Ascending aorta (tissue), 2 donors: ENCODE results near the gene AGAP3. TPM values are rescaled to one million over a fixed set of nuclear protein-coding genes. Genes with fewer than 3 reads are reported as not detected.

Experiments used
- DNase-seq, 2 donors: peaks; one replicate each; pipeline ENCODE4 v3.0.0-alpha.2; 2019; ENCODE audit warnings: low spot score in 2 of 2
- H3K27ac ChIP-seq, 2 donors: fragments of 200-600 bp; sonication (generic); one replicate each; pipeline ENCODE4 v1.5.1; 2016 to 2017; ENCODE audit warnings: mild to moderate bottlenecking in 1 of 2
- H3K27me3 ChIP-seq: fragments of 200-600 bp; sonication (generic); one replicate; pipeline ENCODE4 v1.5.1; 2017
- H3K36me3 ChIP-seq, 2 donors: fragments of 200-600 bp; sonication (generic); one replicate each; pipeline ENCODE4 v1.5.1; 2016
- H3K4me1 ChIP-seq, 2 donors: fragments of 200-600 bp; sonication (generic); one replicate each; pipeline ENCODE4 v1.5.1; 2016 to 2017; ENCODE audit warnings: mild to moderate bottlenecking in 1 of 2
- H3K4me3 ChIP-seq, 2 donors: fragments of 200-600 bp; sonication (generic); one replicate each; pipeline ENCODE4 v1.5.1; 2016 to 2017; ENCODE audit warnings: mild to moderate bottlenecking in 1 of 2
- H3K9me3 ChIP-seq, 2 donors: fragments of 200-600 bp; sonication (generic); one replicate each; pipeline ENCODE4 v1.5.1; 2016
- intact Hi-C: fragments of 100-400 bp; cut with DNase I; formaldehyde crosslinking; loops from one replicate; pipeline ENCODE4 v1.15.1; 2023
- total RNA-seq: library from RNA; depleted of rRNA; stranded (reverse); fragments of >200 nt; gene quantifications from one replicate; pipeline ENCODE4 v1.1.0, GENCODE V29; 2016
- TF ChIP-seq, protein P1 (sequence below), 3 experiments: fragments of 200-600 bp in 2 of 3; fragments of 450-650 bp in 1 of 3; sonication (generic) in 2 of 3; IDR thresholded peaks; one replicate each; pipeline ENCODE4 v1.5.1; 2016 to 2019; ENCODE audit warnings: antibody characterized with exemption in 3 of 3, mild to moderate bottlenecking in 1 of 3, moderate library complexity in 1 of 3

The AGAP3 gene
- total RNA-seq, 1 donor from 2014 or later, result 82.6 TPM

DNA sequence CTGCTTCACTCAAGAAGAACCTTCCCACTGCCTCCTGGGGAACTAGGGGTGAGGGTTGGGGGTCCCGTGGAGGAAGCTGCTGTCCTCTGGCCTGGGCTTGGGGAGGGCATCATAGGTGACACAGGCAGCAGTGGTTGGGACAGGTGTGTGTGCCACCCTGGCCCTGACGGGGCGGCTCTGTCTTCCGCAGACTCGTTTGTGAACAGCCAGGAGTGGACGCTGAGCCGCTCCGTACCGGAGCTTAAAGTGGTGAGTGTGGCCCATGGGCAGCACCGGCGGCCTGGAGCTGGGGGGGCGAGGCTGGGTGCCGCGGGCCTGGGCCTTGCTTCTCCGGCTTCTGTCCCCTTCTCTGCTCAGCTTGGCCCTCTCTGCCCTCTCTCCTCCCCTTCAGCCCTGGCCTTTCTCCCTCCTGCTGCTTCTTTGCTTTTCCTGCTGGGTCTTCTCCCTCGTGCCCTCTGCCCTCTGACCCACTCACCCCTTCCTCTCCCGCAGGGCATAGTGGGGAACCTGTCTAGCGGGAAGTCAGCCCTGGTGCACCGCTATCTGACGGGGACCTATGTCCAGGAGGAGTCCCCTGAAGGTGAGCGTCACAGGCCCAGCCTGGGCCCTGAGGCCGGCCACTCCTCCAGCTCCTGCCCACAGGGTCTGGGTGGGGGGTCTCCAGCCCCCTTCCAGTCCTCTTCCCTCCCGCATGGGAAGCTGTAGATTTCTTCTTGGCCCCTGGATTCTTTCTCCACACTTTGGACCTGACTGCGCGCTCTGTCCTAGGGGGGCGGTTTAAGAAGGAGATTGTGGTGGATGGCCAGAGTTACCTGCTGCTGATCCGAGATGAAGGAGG is 30.5 kb downstream of the AGAP3 start:
- Histone ChIP-seq H3K9me3 (no peaks in the 10 kb centered on the region), H3K4me3 (no peak overlapping the region), H3K27me3 (no peaks in the 10 kb centered on the region), H3K27ac (no peak overlapping the region), H3K4me1 (peaks cover 0 to 2% of the 10 kb centered on the region in 2 donors), H3K36me3 (peaks cover 34 to 49% of the 10 kb centered on the region in 2 donors)
- TF ChIP-seq, protein P1, sequence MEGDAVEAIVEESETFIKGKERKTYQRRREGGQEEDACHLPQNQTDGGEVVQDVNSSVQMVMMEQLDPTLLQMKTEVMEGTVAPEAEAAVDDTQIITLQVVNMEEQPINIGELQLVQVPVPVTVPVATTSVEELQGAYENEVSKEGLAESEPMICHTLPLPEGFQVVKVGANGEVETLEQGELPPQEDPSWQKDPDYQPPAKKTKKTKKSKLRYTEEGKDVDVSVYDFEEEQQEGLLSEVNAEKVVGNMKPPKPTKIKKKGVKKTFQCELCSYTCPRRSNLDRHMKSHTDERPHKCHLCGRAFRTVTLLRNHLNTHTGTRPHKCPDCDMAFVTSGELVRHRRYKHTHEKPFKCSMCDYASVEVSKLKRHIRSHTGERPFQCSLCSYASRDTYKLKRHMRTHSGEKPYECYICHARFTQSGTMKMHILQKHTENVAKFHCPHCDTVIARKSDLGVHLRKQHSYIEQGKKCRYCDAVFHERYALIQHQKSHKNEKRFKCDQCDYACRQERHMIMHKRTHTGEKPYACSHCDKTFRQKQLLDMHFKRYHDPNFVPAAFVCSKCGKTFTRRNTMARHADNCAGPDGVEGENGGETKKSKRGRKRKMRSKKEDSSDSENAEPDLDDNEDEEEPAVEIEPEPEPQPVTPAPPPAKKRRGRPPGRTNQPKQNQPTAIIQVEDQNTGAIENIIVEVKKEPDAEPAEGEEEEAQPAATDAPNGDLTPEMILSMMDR (IDR thresholded peaks at IDR 0.05), result no peak
- intact Hi-C loops, result no loop called here
- DNase-seq, result no peak

DNA sequence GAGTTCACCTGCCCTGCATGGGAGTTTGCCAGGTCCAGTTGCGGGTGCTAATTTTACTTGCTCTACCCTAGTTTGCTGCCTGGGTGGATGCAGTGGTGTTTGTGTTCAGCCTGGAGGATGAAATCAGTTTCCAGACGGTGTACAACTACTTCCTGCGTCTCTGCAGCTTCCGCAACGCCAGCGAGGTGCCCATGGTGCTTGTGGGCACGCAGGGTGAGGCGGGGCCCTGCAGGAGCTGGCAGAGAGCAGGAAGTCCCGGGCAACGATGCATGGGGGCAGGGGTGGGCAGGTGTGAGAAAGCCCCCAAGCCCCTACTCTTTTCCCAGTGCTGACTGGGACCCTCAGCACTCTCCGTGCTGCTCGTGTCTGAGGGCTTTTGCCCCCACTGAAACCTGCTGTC is 31.3 kb downstream of the AGAP3 start:
- intact Hi-C loops, result no loop called here
- DNase-seq, result no peak
- Histone ChIP-seq H3K4me1 (peaks cover 0 to 2% of the 10 kb centered on the region in 2 donors), H3K36me3 (peaks cover 34 to 52% of the 10 kb centered on the region in 2 donors), H3K27ac (no peak overlapping the region), H3K27me3 (no peaks in the 10 kb centered on the region), H3K4me3 (no peak overlapping the region), H3K9me3 (no peaks in the 10 kb centered on the region)
- TF ChIP-seq, protein P1 (IDR thresholded peaks at IDR 0.05), result no peak

DNA sequence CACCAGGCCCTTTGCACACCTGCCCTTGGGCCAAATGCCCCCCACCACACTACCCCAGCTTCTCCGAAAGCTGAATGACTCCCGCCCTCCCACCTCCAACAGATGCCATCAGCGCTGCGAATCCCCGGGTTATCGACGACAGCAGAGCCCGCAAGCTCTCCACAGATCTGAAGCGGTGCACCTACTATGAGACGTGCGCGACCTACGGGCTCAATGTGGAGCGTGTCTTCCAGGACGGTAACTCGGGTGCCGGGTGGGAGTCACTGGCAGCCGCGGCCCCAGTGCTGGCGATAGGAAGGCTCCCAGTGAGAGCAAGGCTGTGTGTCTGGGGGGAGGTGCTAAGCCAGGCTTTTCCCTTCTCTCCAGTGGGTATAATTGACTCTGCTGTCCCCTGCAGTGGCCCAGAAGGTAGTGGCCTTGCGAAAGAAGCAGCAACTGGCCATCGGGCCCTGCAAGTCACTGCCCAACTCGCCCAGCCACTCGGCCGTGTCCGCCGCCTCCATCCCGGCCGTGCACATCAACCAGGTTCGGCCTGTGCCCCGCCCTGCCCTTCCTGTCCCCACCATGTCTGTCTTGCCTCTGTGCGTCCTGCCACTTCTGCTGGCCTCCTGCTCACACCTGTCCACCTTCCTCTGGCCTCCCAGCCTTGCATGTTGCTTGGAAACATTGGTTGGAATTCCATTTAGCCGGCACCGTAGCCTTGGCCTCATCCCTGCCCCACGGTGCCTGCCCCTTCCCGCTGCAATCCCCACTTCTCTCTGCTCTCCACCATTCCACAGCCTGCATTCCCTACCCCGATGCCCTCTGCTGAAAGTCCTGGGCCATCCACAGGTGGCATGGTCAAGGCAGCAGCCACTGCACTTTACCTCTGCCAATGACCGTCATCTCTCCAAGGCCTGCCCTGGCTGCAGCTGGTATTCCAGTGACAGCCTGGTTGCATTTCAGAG is 32.1 kb downstream of the AGAP3 start:
- intact Hi-C loops, result no loop called here
- Histone ChIP-seq H3K36me3 (peaks cover 34 to 60% of the 10 kb centered on the region in 2 donors), H3K4me1 (peaks cover 0 to 2% of the 10 kb centered on the region in 2 donors), H3K4me3 (no peak overlapping the region), H3K27me3 (no peaks in the 10 kb centered on the region), H3K27ac (no peak overlapping the region), H3K9me3 (no peaks in the 10 kb centered on the region)
- TF ChIP-seq, protein P1 (IDR thresholded peaks at IDR 0.05), result no peak
- no peak for DNase-seq

DNA sequence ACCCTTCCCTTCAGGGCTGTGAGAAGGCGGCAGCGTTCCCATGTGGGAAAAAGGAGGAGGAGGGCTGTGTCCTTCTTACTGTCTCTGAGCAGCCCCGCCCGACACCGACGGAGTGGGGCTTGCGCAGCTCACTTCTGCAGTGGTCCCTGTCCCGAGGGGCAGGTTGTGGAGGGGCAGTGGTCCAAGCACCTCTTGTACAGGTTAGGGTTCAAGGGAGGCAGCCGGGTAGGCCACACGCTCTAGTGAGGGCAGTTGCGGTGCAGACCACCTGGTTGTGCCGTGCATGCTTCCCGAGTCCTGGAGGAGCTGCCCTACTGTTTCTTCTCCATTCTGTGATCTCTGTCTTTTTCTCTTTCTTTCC is 32.8 kb downstream of the AGAP3 start:
- TF ChIP-seq, protein P1 (IDR thresholded peaks at IDR 0.05), result no peak
- intact Hi-C loops, result no loop called here

DNA sequence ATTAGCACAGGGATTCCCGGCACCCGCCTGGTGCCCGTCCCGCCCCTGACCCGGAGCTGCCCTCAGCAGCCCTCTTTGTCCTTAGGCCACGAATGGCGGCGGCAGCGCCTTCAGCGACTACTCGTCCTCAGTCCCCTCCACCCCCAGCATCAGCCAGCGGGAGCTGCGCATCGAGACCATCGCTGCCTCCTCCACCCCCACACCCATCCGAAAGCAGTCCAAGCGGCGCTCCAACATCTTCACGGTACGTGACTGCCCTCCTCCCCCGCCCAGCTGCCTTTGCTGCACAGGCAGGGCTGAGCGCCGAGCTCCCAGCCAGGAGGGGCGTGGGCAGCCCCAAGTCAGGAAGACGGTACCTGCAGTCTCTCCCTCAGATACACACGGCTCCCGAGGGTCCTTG is 33.6 kb downstream of the AGAP3 start:
- TF ChIP-seq, protein P1 (IDR thresholded peaks at IDR 0.05), result no peak
- no peak overlapping the region for H3K27ac ChIP-seq
- no peaks in the 10 kb centered on the region for H3K27me3 ChIP-seq
- peaks cover 0 to 2% of the 10 kb centered on the region in 2 donors for H3K4me1 ChIP-seq
- intact Hi-C loops, result no loop called here
- H3K9me3 ChIP-seq, result no peaks in the 10 kb centered on the region
- peaks cover 34 to 66% of the 10 kb centered on the region in 2 donors for H3K36me3 ChIP-seq
- DNase-seq, result no peak
- H3K4me3 ChIP-seq, result no peak overlapping the region

More for the DNA sequence above, 32.8 kb downstream of the AGAP3 start:
- peaks cover 0 to 2% of the 10 kb centered on the region in 2 donors for H3K4me1 ChIP-seq
- no peaks in the 10 kb centered on the region for H3K9me3 ChIP-seq
- DNase-seq, result no peak
- no peak overlapping the region for H3K27ac ChIP-seq
- H3K4me3 ChIP-seq, result no peak overlapping the region
- peaks cover 34 to 66% of the 10 kb centered on the region in 2 donors for H3K36me3 ChIP-seq
- no peaks in the 10 kb centered on the region for H3K27me3 ChIP-seq
